Panc1 (cell line): ENCODE data around the gene GUK1. TPM values are rescaled to one million over a fixed set of nuclear protein-coding genes. Genes with fewer than 3 reads are reported as not detected.

Experiments used
- ATAC-seq: fragments of 200-7000 bp; cut with Tn5 transposase; 2 replicates; pipeline ENCODE4 v1.9.1; 2020; ENCODE audit warnings: mild to moderate bottlenecking, moderate library complexity
- BruUV-seq: library from RNA; stranded (reverse); fragments of 400-500 nt; replicated peaks from 2 replicates; lab custom pipeline; 2021; lab: Mats Ljungman, UMichigan
- CTCF ChIA-PET: fragments of 300-600 bp; sonication (Branson Sonifier 250); formaldehyde crosslinking; loops from one replicate; lab custom pipeline; 2022; ENCODE audit warnings: antibody characterized with exemption; lab: Charles Lee
- POLR2A ChIA-PET: fragments of 300-600 bp; sonication (Branson Sonifier 250); formaldehyde crosslinking; loops from one replicate; lab custom pipeline; 2022; ENCODE audit warnings: antibody characterized with exemption; lab: Charles Lee
- DNase-seq: peaks from one replicate; pipeline ENCODE4 v3.0.0-alpha.2; 2010; ENCODE audit warnings: low read depth, low spot score
- H3K27ac ChIP-seq: 2 replicates; pipeline ENCODE4 v1.5.1; 2011; ENCODE audit warnings: mild to moderate bottlenecking, low read length, inconsistent platforms
- H3K27me3 ChIP-seq: fragments of 200-500 bp; sonication (Bioruptor generic); 2 replicates; pipeline ENCODE4 v1.6.0; 2014; ENCODE audit warnings: low read length, inconsistent platforms; ENCODE audit not compliant: control insufficient read depth, insufficient read depth
- H3K36me3 ChIP-seq: fragments of 200-500 bp; sonication (Bioruptor generic); 2 replicates; pipeline ENCODE4 v1.5.1; 2014; ENCODE audit warnings: inconsistent platforms, mild to moderate bottlenecking, low read length, moderate library complexity; ENCODE audit not compliant: control insufficient read depth, insufficient read depth
- H3K4me1 ChIP-seq: 2 replicates; pipeline ENCODE4 v1.5.1; 2011; ENCODE audit warnings: inconsistent platforms, mild to moderate bottlenecking, low read length, moderate library complexity; ENCODE audit not compliant: control insufficient read depth, insufficient read depth
- H3K4me3 ChIP-seq, 2 experiments: 2 replicates each; pipeline ENCODE4 v1.5.1; 2011 to 2012; ENCODE audit warnings: low read depth in 2 of 2, low read length in 2 of 2, mild to moderate bottlenecking in 2 of 2, inconsistent platforms in 1 of 2, moderate library complexity in 1 of 2
- H3K9me3 ChIP-seq: fragments of 200-500 bp; sonication (Bioruptor generic); 2 replicates; pipeline ENCODE4 v1.5.1; 2014; ENCODE audit warnings: low read depth, mild to moderate bottlenecking, inconsistent platforms, low read length, moderate library complexity; ENCODE audit not compliant: control insufficient read depth, insufficient read depth
- POLR2AphosphoS5 ChIP-seq: IDR thresholded peaks from 2 replicates; pipeline ENCODE4 v1.6.1; 2012; ENCODE audit warnings: mild to moderate bottlenecking, low read depth, low read length, moderate library complexity
- REST ChIP-seq, 2 experiments: IDR thresholded peaks; 2 replicates each; pipeline ENCODE4 v1.6.1; 2011 to 2012; ENCODE audit warnings: low read depth in 2 of 2, control low read depth in 1 of 2, low read length in 1 of 2, mild to moderate bottlenecking in 1 of 2, moderate library complexity in 1 of 2; ENCODE audit not compliant: insufficient read depth in 1 of 2
- SIN3A ChIP-seq: IDR thresholded peaks from 2 replicates; pipeline ENCODE4 v1.6.1; 2012; ENCODE audit warnings: low read depth, mild to moderate bottlenecking, low read length, moderate library complexity, borderline replicate concordance; ENCODE audit not compliant: insufficient read depth
- TCF7L2 ChIP-seq: IDR thresholded peaks from 2 replicates; pipeline ENCODE4 v1.6.1; 2011; ENCODE audit warnings: mild to moderate bottlenecking, low read depth, low read length, inconsistent platforms
- in situ Hi-C: cut with HindIII; loops from 2 replicates; pipeline ENCODE4 v1.10.0; 2016; ENCODE audit warnings: low sequenced_read_pairs, low pct_unique_long_range_greater_than_20kb
- intact Hi-C: fragments of 100-400 bp; cut with micrococcal nuclease; formaldehyde crosslinking; loops from one replicate; pipeline ENCODE4 v1.10.0; 2022; ENCODE audit not compliant: unreplicated experiment
- total RNA-seq: library from RNA; stranded (reverse); gene quantifications from one replicate; pipeline ENCODE4 v1.2.1, GENCODE V29; 2021; ENCODE audit not compliant: unreplicated experiment
- TF ChIP-seq, protein P1 (sequence below): fragments of 450-650 bp; IDR thresholded peaks from 2 replicates; pipeline ENCODE4 v1.5.1; 2017; ENCODE audit warnings: mild to moderate bottlenecking

The GUK1 gene
- total RNA-seq, 1 experiment from 2014 or later = 188 TPM

GRCh38 chr1:228097333-228098081 is 42.6 kb upstream of the GUK1 start:
- no TSS peak for BruUV-seq
- DNase-seq (no peak), ATAC-seq (no peak)
- Histone ChIP-seq H3K36me3 (peaks cover 7% of the 10 kb centered on the region), H3K4me1 (peaks cover 17% of the 10 kb centered on the region), H3K27me3 (no peaks in the 10 kb centered on the region), H3K9me3 (peaks cover 3% of the 10 kb centered on the region; the same call in 1 of the 2 replicates), H3K27ac (no peak overlapping the region), H3K4me3 (no peak overlapping the region)
- TF ChIP-seq SIN3A = no peak
- no peak for TF ChIP-seq POLR2AphosphoS5
- TF ChIP-seq, protein P1, sequence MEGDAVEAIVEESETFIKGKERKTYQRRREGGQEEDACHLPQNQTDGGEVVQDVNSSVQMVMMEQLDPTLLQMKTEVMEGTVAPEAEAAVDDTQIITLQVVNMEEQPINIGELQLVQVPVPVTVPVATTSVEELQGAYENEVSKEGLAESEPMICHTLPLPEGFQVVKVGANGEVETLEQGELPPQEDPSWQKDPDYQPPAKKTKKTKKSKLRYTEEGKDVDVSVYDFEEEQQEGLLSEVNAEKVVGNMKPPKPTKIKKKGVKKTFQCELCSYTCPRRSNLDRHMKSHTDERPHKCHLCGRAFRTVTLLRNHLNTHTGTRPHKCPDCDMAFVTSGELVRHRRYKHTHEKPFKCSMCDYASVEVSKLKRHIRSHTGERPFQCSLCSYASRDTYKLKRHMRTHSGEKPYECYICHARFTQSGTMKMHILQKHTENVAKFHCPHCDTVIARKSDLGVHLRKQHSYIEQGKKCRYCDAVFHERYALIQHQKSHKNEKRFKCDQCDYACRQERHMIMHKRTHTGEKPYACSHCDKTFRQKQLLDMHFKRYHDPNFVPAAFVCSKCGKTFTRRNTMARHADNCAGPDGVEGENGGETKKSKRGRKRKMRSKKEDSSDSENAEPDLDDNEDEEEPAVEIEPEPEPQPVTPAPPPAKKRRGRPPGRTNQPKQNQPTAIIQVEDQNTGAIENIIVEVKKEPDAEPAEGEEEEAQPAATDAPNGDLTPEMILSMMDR = no peak
- no peak for TF ChIP-seq TCF7L2
- no peak for TF ChIP-seq REST (IDR thresholded peaks at IDR 0.05; ENCODE audit: insufficient read depth in 1 of 2, low read depth in 2 of 2, low read length in 1 of 2)
- intact Hi-C loops = no loop called here
- POLR2A ChIA-PET = no interaction called here
- in situ Hi-C loops = no loop called here
- CTCF ChIA-PET = no interaction called here

DNA sequence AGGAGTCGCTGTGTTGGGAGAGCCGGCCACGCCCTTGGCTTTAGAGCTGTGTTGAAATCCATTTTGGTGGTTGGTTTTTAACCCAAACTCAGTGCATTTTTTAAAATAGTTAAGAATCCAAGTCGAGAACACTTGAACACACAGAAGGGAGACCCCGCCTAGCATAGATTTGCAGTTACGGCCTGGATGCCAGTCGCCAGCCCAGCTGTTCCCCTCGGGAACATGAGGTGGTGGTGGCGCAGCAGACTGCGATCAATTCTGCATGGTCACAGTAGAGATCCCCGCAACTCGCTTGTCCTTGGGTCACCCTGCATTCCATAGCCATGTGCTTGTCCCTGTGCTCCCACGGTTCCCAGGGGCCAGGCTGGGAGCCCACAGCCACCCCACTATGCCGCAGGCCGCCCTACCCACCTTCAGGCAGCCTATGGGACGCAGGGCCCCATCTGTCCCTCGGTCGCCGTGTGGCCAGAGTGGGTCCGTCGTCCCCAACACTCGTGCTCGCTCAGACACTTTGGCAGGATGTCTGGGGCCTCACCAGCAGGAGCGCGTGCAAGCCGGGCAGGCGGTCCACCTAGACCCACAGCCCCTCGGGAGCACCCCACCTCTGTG is 41.7 kb upstream of the GUK1 start:
- ATAC-seq (no peak), DNase-seq (no peak)
- Histone ChIP-seq H3K36me3 (peaks cover 8% of the 10 kb centered on the region), H3K4me3 (no peak overlapping the region), H3K9me3 (peaks cover 3% of the 10 kb centered on the region; the same call in 1 of the 2 replicates), H3K4me1 (peaks cover 17% of the 10 kb centered on the region), H3K27me3 (no peaks in the 10 kb centered on the region), H3K27ac (no peak overlapping the region)
- TF ChIP-seq, protein P1 = no peak
- TF ChIP-seq POLR2AphosphoS5 (no peak; the same call in 1 of the 2 replicates), TCF7L2 (no peak), REST (IDR thresholded peaks at IDR 0.05; ENCODE audit: insufficient read depth in 1 of 2, low read depth in 2 of 2, low read length in 1 of 2) (no peak), SIN3A (no peak)
- intact Hi-C loops (no loop called here), in situ Hi-C loops (no loop called here)
- TSS peak; percentile 90 for BruUV-seq
- POLR2A ChIA-PET = interaction anchor here (0.6 kb wide), 1 partner anchor 365 kb away, joined by 8 read pairs; no protein-coding TSS in a partner anchor
- CTCF ChIA-PET = no interaction called here
